GM18526 (cell line): Measurements from ENCODE around the gene EPS8L1.

Experiments used
- POLR2A ChIP-seq: IDR thresholded peaks from 3 replicates; pipeline ENCODE4 v1.6.1; 2011; ENCODE audit not compliant: insufficient read length; ENCODE audit errors: extremely low read depth

Gene EPS8L1

GRCh38 chr19:55088543-55089341, 13.1 kb downstream of the EPS8L1 start:
- no peak for TF ChIP-seq POLR2A

- TF ChIP-seq POLR2A: no peak
Measured at GRCh38 chr19:55089342-55089944, 13.8 kb downstream of the EPS8L1 start.

- TF ChIP-seq POLR2A: no peak
Measured at GRCh38 chr19:55090564-55090963, 14.9 kb downstream of the EPS8L1 start.

GRCh38 chr19:55091126-55091910, 15.6 kb downstream of the EPS8L1 start:
- no peak for TF ChIP-seq POLR2A

GRCh38 chr19:55091955-55092354, 16.3 kb downstream of the EPS8L1 start:
- no peak for TF ChIP-seq POLR2A

- no peak for TF ChIP-seq POLR2A
Measured at GRCh38 chr19:55092423-55093318, 17.0 kb downstream of the EPS8L1 start.

GRCh38 chr19:55094456-55095259, 19.0 kb downstream of the EPS8L1 start:
- TF ChIP-seq POLR2A: no peak

GRCh38 chr19:55095260-55096060, 19.8 kb downstream of the EPS8L1 start:
- TF ChIP-seq POLR2A: no peak

GRCh38 chr19:55096061-55096701, 20.5 kb downstream of the EPS8L1 start:
- no peak for TF ChIP-seq POLR2A

GRCh38 chr19:55097864-55098715, 22.4 kb downstream of the EPS8L1 start:
- no peak for TF ChIP-seq POLR2A

GRCh38 chr19:55098716-55099556, 23.3 kb downstream of the EPS8L1 start:
- no peak for TF ChIP-seq POLR2A
